DND-41 (cell line): Measurements from ENCODE around the gene ARRB2.

Experiments
- ATAC-seq: fragments of 200-7000 bp; cut with Tn5 transposase; 3 replicates; pipeline ENCODE4 v1.9.1; 2021; ENCODE audit warnings: low read depth; ENCODE audit not compliant: insufficient read depth
- DNase-seq: peaks from one replicate; pipeline ENCODE4 v3.0.0-alpha.2; 2020
- H2AFZ ChIP-seq: 2 replicates; pipeline ENCODE4 v1.6.0; 2012; ENCODE audit warnings: low read depth, low read length
- H3K27ac ChIP-seq: 2 replicates; pipeline ENCODE4 v1.5.1; 2012; ENCODE audit warnings: low read length, inconsistent platforms
- H3K27me3 ChIP-seq: fragments of 200-600 bp; sonication (generic); 2 replicates; pipeline ENCODE4 v1.6.0; 2012; ENCODE audit warnings: low read length, mild to moderate bottlenecking, inconsistent platforms; ENCODE audit not compliant: insufficient read depth, poor library complexity
- H3K36me3 ChIP-seq: 2 replicates; pipeline ENCODE4 v1.5.1; 2012; ENCODE audit warnings: low read length, inconsistent platforms; ENCODE audit not compliant: insufficient read depth
- H3K4me1 ChIP-seq: 2 replicates; pipeline ENCODE4 v1.5.1; 2012; ENCODE audit warnings: mild to moderate bottlenecking, low read length; ENCODE audit not compliant: insufficient read depth
- H3K4me2 ChIP-seq: 2 replicates; pipeline ENCODE4 v1.6.0; 2012; ENCODE audit warnings: mild to moderate bottlenecking, moderate library complexity, low read length, inconsistent platforms; ENCODE audit not compliant: insufficient read depth
- H3K4me3 ChIP-seq, 2 experiments: fragments of 200-600 bp in 1 of 2; shearing (Covaris generic) in 1 of 2; 2 replicates each; pipeline ENCODE4 v1.5.1; 2012 to 2016; ENCODE audit warnings: inconsistent platforms in 2 of 2, low read length in 2 of 2, mild to moderate bottlenecking in 2 of 2, low read depth in 1 of 2, moderate library complexity in 1 of 2
- H3K79me2 ChIP-seq: 2 replicates; pipeline ENCODE4 v1.6.0; 2012; ENCODE audit warnings: low read length, inconsistent platforms; ENCODE audit not compliant: insufficient read depth
- H3K9ac ChIP-seq: 2 replicates; pipeline ENCODE4 v1.6.0; 2012; ENCODE audit warnings: low read depth, mild to moderate bottlenecking, inconsistent platforms, low read length, moderate library complexity
- H3K9me3 ChIP-seq: 2 replicates; pipeline ENCODE4 v1.5.1; 2012; ENCODE audit warnings: low read length, moderate library complexity, mild to moderate bottlenecking, inconsistent platforms; ENCODE audit not compliant: insufficient read depth, severe bottlenecking
- H4K20me1 ChIP-seq: 2 replicates; pipeline ENCODE4 v1.6.0; 2012; ENCODE audit warnings: low read length; ENCODE audit not compliant: insufficient read depth
- CTCF ChIP-seq: IDR thresholded peaks from 2 replicates; pipeline ENCODE4 v1.5.1; 2012; ENCODE audit warnings: borderline replicate concordance, low read length, moderate library complexity, mild to moderate bottlenecking; ENCODE audit not compliant: poor library complexity, severe bottlenecking; ENCODE audit errors: extremely low read depth
- EZH2 ChIP-seq: IDR thresholded peaks from 3 replicates; pipeline ENCODE4 v1.6.1; 2012; ENCODE audit warnings: borderline replicate concordance, low read depth, mild to moderate bottlenecking, moderate library complexity, low read length, inconsistent platforms; ENCODE audit not compliant: severe bottlenecking

The ARRB2 gene

GRCh38 chr17:4715063-4715744 is 4.8 kb downstream of the ARRB2 start:
- Histone ChIP-seq H3K4me1 (peaks cover 44% of the 10 kb centered on the region), H4K20me1 (peaks cover 37% of the 10 kb centered on the region), H3K27ac (peak overlapping the region; percentile 83), H3K79me2 (peaks cover 44% of the 10 kb centered on the region), H3K9ac (peak overlapping the region; percentile 47), H2AFZ (no peak overlapping the region; the same call in 1 of the 2 replicates), H3K4me3 (peak overlapping the region in 1 of 2 experiments; percentile 46; a peak in 2 of 4 replicates), H3K36me3 (peaks cover 58% of the 10 kb centered on the region), H3K4me2 (peak overlapping the region; percentile 57), H3K27me3 (no peaks in the 10 kb centered on the region), H3K9me3 (no peaks in the 10 kb centered on the region)
- TF ChIP-seq CTCF (no peak), EZH2 (no peak)
- ATAC-seq (peak; percentile 68), DNase-seq (peak; percentile 84)

- ATAC-seq = no peak
- Histone ChIP-seq H3K36me3 (peaks cover 64% of the 10 kb centered on the region), H3K79me2 (peaks cover 39% of the 10 kb centered on the region), H3K4me3 (no peak overlapping the region), H3K9ac (no peak overlapping the region), H3K9me3 (no peaks in the 10 kb centered on the region), H2AFZ (no peak overlapping the region), H3K4me1 (peaks cover 41% of the 10 kb centered on the region), H3K27me3 (no peaks in the 10 kb centered on the region), H3K27ac (no peak overlapping the region), H3K4me2 (no peak overlapping the region), H4K20me1 (peaks cover 37% of the 10 kb centered on the region)
- no peak for DNase-seq
- TF ChIP-seq EZH2 (no peak), CTCF (no peak)
Measured at GRCh38 chr17:4716081-4716480, 5.6 kb downstream of the ARRB2 start.

- DNase-seq (no peak), ATAC-seq (no peak)
- Histone ChIP-seq H3K36me3 (peaks cover 58% of the 10 kb centered on the region), H3K27me3 (no peaks in the 10 kb centered on the region), H3K4me3 (no peak overlapping the region), H3K9ac (no peak overlapping the region), H2AFZ (no peak overlapping the region), H4K20me1 (peaks cover 25% of the 10 kb centered on the region), H3K9me3 (no peaks in the 10 kb centered on the region), H3K79me2 (peaks cover 22% of the 10 kb centered on the region), H3K4me1 (peaks cover 24% of the 10 kb centered on the region), H3K27ac (no peak overlapping the region), H3K4me2 (no peak overlapping the region)
- TF ChIP-seq EZH2 = no peak
- no peak for TF ChIP-seq CTCF
Measured at GRCh38 chr17:4717791-4718190, 7.4 kb downstream of the ARRB2 start.
